ENCODE measurements around the gene MAGOH. TPM values are rescaled to one million over a fixed set of nuclear protein-coding genes. Genes with fewer than 3 reads are reported as not detected.

Gene MAGOH
- polyA plus RNA-seq, 1 of the 3 experiments (the other 2 are of a cell fraction), result 26.5 TPM

GRCh38 chr1:53264048-53264447, 25.7 kb upstream of the MAGOH start:
- Histone ChIP-seq H3K4me2 (no peak overlapping the region), H3K4me1 (ENCODE audit: control insufficient read depth in 1 of 2, insufficient read depth in 2 of 2, low read depth in 1 of 2, low read length in 1 of 2) (no peaks in the 10 kb centered on the region), H3K9me2 (no peaks in the 10 kb centered on the region), H3K9ac (no peak overlapping the region), H3F3A (replicated peaks; ENCODE audit: insufficient read depth) (no peaks in the 10 kb centered on the region), H3K9me3 (no peaks in the 10 kb centered on the region), H3K36me3 (replicated peaks in 1 of 2; ENCODE audit: control insufficient read depth in 1 of 2, insufficient read depth in 2 of 2, low read length in 1 of 2) (peaks cover 12 to 58% of the 10 kb centered on the region in 2 experiments), H3K79me2 (ENCODE audit: insufficient read depth) (no peaks in the 10 kb centered on the region), H3K4me3 (ENCODE audit: low read depth in 2 of 2, low read length in 1 of 2) (no peak overlapping the region), H4K20me1 (ENCODE audit: insufficient read depth) (no peaks in the 10 kb centered on the region), H3K27ac (ENCODE audit: low read depth in 2 of 2, low read length in 1 of 2) (no peak overlapping the region), H3K27me3 (ENCODE audit: insufficient read depth) (no peaks in the 10 kb centered on the region), H2AFZ (ENCODE audit: low read depth) (no peak overlapping the region)
- no peak for DNase-seq
- TF ChIP-seq GABPA (IDR thresholded peaks at IDR 0.05; ENCODE audit: low read depth), result no peak
- no peak for TF ChIP-seq NFIC (IDR thresholded peaks at IDR 0.05; ENCODE audit: borderline replicate concordance)
- TF ChIP-seq JUND (IDR thresholded peaks at IDR 0.05), result no peak
- POLR2A ChIA-PET, result no interaction called here
- CTCF ChIA-PET, result interaction anchor here (0.7 to 5.0 kb wide), 3 partner anchors 13 to 129 kb away, joined by 3 to 35 read pairs (median 21); no protein-coding TSS in a partner anchor
- 87% methylated on average over 6 of the region's 11 CpGs for WGBS (ENCODE audit: low lambda C conversion rate)

GRCh38 chr1:53262000-53262399, 23.7 kb upstream of the MAGOH start:
- TF ChIP-seq RFX5 (IDR thresholded peaks at IDR 0.05; ENCODE audit: low read length) (no peak), CHD2 (IDR thresholded peaks at IDR 0.05; ENCODE audit: low read length, partially characterized antibody) (no peak), PBX3 (IDR thresholded peaks at IDR 0.05) (no peak), NRF1 (IDR thresholded peaks at IDR 0.05; ENCODE audit: low read depth, low read length) (no peak), ELF1 (IDR thresholded peaks at IDR 0.05) (no peak), SIN3A (IDR thresholded peaks at IDR 0.05; ENCODE audit: borderline replicate concordance, low read depth, low read length) (no peak), USF2 (IDR thresholded peaks at IDR 0.05; ENCODE audit: borderline replicate concordance, low read depth, low read length) (no peak), YY1 (IDR thresholded peaks at IDR 0.05; ENCODE audit: low read depth) (no peak), EZH2phosphoT487 (IDR thresholded peaks at IDR 0.05; ENCODE audit: borderline replicate concordance, low read depth) (no peak), REST (IDR thresholded peaks at IDR 0.05; ENCODE audit: low read depth, low read length) (no peak), ZBTB33 (IDR thresholded peaks at IDR 0.05; ENCODE audit: borderline replicate concordance, low read depth) (no peak), TCF12 (IDR thresholded peaks at IDR 0.05) (no peak), USF1 (IDR thresholded peaks at IDR 0.05; ENCODE audit: borderline replicate concordance, low read depth) (no peak), RCOR1 (IDR thresholded peaks at IDR 0.05; ENCODE audit: low read length) (no peak), NFIC (IDR thresholded peaks at IDR 0.05; ENCODE audit: borderline replicate concordance) (no peak), JUND (IDR thresholded peaks at IDR 0.05) (no peak), MEF2A (IDR thresholded peaks at IDR 0.05; ENCODE audit: borderline replicate concordance, low read depth) (no peak), MXI1 (IDR thresholded peaks at IDR 0.05; ENCODE audit: low read depth, low read length) (no peak)
- H4K20me1 ChIP-seq (ENCODE audit: insufficient read depth), result no peaks in the 10 kb centered on the region
- POLR2A ChIA-PET, result no interaction called here
- no peaks in the 10 kb centered on the region for H3K79me2 ChIP-seq (ENCODE audit: insufficient read depth)
- H2AFZ ChIP-seq (ENCODE audit: low read depth), result no peak overlapping the region
- H3K27ac ChIP-seq (ENCODE audit: low read depth in 2 of 2, low read length in 1 of 2), result no peak overlapping the region
- no peak for DNase-seq
- peaks cover 0 to 3% of the 10 kb centered on the region in 2 experiments; a peak in 1 of 4 replicates for H3K4me1 ChIP-seq (ENCODE audit: control insufficient read depth in 1 of 2, insufficient read depth in 2 of 2, low read depth in 1 of 2, low read length in 1 of 2)
- H3K9me2 ChIP-seq, result no peaks in the 10 kb centered on the region
- no peak overlapping the region for H3K4me2 ChIP-seq
- peaks cover 17 to 65% of the 10 kb centered on the region in 2 experiments for H3K36me3 ChIP-seq (replicated peaks in 1 of 2; ENCODE audit: control insufficient read depth in 1 of 2, insufficient read depth in 2 of 2, low read length in 1 of 2)
- H3K4me3 ChIP-seq (ENCODE audit: low read depth in 2 of 2, low read length in 1 of 2), result no peak overlapping the region
- 95% methylated on average over 2 of the region's 3 CpGs for WGBS (ENCODE audit: low lambda C conversion rate)
- no peaks in the 10 kb centered on the region for H3K9me3 ChIP-seq
- H3F3A ChIP-seq (replicated peaks; ENCODE audit: insufficient read depth), result no peaks in the 10 kb centered on the region
- CTCF ChIA-PET, result interaction anchor here (0.8 to 4.7 kb wide), 3 partner anchors 15 to 134 kb away, joined by 3 to 35 read pairs (median 7); no protein-coding TSS in a partner anchor
- H3K9ac ChIP-seq, result no peak overlapping the region
- H3K27me3 ChIP-seq (ENCODE audit: insufficient read depth), result no peaks in the 10 kb centered on the region
